NCI-H1092 (cell line): ENCODE results near the gene MS4A1.
"Not testable (repeated sequence)": the region's sequence is repeated elsewhere in the genome, so short reads cannot be mapped to it uniquely, and the experiment has no call there.

Experiments
- DNase-seq: peaks from one replicate; lab custom pipeline; 2025; lab: John Stamatoyannopoulos, UW

MS4A1 gene

GRCh38 chr11:60504219-60504905 is 48.7 kb downstream of the MS4A1 start:
- DNase-seq = no peak

DNA sequence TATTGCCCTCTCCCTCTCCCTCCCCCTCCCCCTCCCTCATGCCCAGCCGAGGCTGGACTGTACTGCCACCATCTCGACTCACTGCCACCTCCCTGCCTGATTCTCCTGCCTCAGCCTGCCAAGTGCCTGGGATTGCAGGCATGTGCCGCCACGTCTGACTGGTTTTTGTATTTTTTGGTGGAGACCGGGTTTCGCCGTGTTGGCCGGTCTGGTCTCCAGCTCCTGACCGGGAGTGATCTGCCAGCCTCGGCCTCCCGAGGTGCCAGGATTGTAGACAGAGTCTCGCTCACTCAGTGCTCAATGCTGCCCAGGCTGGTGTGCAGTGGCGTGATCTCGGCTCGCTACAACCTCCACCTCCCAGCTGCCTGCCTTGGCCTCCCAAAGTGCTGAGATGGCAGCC is 54.0 kb downstream of the MS4A1 start:
- not testable (repeated sequence) for DNase-seq

GRCh38 chr11:60510209-60510608 is 54.6 kb downstream of the MS4A1 start:
- DNase-seq = not testable (repeated sequence)

DNA sequence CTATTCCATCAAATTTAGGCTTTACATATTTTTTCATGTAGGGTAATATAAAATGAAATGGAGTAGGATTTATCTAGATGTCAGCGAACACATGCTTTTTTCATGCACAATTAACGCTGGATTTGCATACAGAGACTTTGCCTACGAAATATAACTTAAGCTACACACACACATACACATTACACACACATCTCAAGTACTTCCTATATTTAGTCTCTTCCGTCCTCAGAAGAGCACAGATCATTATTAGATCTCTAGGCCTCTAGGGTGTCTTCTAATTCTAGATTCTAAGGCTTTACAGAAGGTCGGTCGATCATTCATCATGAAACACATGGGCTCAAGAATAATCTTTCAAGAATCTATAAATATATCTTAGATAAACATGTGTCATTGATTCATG is 55.7 kb downstream of the MS4A1 start:
- DNase-seq = no peak

- DNase-seq = no peak
Observed at GRCh38 chr11:60512651-60513225, 57.1 kb downstream of the MS4A1 start.

DNA sequence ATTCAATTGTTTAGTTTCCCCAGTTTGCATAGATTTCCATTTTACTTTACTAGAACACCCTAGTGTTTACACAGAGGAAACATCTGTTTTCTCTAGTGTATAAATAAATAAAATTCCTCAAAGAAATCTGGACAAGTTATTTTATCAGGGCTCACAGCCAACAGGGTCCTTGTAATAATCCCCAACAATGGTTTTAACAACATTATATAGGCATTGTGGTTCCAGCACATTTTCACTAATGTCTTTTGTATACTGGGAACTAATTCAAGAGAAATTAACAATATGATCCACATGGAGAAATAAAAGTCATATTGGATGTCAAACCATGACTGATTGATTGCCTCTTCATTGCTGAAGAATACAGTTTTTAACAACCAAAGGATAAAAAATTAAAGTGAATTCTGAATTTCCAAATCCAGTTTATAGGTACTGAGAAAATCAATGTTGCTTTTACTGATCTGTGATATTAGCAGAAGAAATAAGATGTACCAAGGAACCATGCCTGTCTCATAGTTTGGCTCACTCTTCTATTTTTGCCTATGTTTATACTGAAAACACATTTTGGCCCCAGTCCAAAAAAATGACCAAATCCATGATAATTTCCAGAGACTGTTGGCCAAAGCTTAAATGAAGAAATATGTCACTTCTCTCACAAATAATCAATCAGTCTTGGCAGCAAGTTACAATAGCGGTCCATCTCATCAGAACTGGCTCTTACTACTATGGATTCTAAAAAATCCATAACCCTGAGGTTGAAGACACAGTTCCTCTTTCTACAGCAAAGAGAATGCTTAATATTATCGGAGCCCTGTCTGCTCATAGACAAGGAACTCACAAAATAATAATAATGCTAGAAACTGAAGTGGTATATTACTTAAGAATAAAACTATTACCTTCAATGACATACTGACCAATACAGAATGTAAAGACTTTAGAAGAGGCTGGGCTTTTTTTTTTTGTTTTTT is 58.1 kb downstream of the MS4A1 start:
- DNase-seq = no peak

DNA sequence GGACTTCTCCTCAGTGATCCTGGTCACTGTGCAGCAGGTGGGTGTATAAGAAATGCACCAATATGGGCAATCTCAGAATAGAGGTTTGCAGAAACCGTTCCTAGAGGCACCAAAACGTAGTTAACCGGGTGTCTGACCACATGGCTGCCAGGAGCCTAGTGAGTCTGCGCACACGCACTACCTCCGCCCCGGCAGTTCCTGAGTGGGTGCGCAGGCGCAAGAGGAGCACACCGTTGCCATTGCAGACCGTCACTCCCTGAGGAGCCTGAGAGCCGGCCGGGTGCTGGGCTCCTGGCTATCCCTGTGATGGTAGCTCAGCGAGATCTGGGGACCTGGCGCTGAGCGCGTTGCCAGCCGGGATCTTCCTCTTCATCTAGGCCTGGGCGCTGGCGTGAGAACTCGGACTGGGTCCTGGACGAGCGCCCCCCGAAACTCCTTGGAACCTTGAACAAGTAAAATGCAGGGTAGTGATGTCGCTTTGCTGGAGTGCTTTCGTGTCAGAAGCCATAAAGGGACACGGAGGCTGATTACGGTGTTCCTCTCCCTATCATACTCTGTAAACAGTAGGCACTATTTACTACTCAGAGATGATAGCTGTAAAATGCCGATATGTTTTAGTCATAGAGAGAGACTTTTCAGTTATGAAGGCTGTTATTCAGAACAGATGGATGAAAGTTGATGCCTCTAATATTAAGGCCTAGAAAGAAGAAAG is 59.7 kb downstream of the MS4A1 start, which contains the start of gene MS4A13:
Gene MS4A13, plus strand, starts transcription at position 249 of the 712 bp plus-strand sequence. CDS start 2,692 bp downstream, outside the sequence.
- DNase-seq = no peak
